ENCODE results near the gene ACBD4. TPM values are rescaled to one million over a fixed set of nuclear protein-coding genes. Genes with fewer than 3 reads are reported as not detected.

The ACBD4 gene
- total and polyA plus RNA-seq, 10 of the 15 experiments (the other 5 are each of a cell fraction or from before 2014, with no cell fraction given), result 0.20 to 13.8 (median 6.9) TPM

DNA sequence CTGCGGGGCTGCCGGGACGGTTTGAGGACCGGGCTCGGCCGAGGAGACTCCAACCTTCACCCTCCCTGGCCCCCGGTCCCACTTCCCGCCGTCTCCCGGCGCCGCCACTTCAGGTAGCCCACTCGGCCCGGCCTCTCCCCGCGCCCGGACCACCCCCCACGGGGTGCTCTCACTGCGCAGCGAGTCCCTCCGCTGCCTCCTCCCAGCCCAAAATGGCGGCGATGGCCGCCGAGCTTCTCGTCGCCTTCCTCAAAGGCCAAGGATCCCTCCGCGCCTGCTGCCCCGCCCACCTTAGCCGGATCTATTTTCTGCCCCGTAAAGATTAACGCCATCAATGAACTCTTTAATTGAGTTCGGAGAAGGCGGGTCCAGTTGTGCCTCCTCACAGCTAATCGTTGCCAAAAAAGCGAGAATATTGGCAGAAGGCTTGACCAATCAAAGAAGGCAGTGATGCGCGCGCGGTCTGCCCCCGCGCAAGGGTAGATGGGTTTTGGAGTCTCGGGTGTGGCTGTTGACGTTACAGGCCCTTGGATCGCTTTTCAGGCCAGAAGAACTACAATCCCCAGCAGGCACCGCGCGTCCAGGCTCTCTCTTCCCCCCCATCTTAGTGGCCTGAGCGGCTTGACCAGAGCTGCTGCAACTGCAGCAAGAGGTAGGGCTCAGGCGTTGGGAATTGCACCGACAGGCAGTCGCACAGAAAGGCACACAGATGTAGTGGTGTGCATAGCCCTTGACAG, 26.0 kb downstream of the ACBD4 start, which contains the start of gene HEXIM2 (continued):
- TF ChIP-seq SMAD1 (IDR thresholded peaks at IDR 0.05; ENCODE audit: low read depth, partially characterized antibody), result peak; percentile 75
- TF ChIP-seq, protein P1, sequence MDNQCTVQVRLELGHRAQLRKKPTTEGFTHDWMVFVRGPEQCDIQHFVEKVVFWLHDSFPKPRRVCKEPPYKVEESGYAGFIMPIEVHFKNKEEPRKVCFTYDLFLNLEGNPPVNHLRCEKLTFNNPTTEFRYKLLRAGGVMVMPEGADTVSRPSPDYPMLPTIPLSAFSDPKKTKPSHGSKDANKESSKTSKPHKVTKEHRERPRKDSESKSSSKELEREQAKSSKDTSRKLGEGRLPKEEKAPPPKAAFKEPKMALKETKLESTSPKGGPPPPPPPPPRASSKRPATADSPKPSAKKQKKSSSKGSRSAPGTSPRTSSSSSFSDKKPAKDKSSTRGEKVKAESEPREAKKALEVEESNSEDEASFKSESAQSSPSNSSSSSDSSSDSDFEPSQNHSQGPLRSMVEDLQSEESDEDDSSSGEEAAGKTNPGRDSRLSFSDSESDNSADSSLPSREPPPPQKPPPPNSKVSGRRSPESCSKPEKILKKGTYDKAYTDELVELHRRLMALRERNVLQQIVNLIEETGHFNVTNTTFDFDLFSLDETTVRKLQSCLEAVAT (IDR thresholded peaks at IDR 0.05), result peak; percentile 86
- TF ChIP-seq ZNF207 (IDR thresholded peaks at IDR 0.05; ENCODE audit: borderline replicate concordance), result peak; percentile 92

DNA sequence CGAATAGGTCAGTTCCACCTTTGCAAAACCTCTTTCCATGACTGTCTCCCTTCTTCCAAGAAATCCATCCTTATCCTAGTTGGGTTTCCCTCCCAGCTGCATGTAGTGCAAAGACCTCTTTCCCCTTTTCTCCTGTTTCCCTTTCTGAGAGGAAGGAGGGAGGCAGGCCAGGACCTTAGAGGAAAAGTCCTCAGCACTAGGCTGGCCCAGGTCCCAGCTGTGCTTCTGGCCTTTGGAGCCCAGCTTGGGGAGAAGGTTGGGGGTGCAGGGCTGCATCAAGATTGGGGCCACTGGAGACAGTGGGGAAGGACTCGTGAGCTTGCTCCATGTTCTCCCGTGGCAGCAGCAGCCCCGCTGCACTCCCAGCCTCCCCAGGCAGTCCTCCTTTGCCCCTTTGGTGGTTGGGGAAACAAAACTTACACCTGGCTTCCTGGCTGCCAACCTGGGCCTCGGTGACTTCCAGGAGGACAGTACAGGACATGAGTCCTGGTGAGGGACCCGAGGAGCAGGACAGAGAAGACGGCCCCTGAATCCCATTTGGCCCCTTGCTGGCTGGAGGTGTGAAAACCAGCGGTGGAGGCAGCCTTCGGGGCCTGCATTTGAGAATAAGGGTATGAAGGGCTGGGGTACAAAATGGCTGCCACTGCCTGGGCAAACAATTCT, 26.7 kb downstream of the ACBD4 start:
- Histone ChIP-seq H3K27me3 (replicated peaks in 1 of 2; ENCODE audit: control insufficient read depth in 2 of 2, insufficient read depth in 2 of 2, low read length in 1 of 2) (no peaks in the 10 kb centered on the region), H3K36me3 (ENCODE audit: control insufficient read depth in 2 of 2, insufficient read depth in 2 of 2, low read length in 1 of 2) (no peaks in the 10 kb centered on the region), H3K4me2 (ENCODE audit: control insufficient read depth, insufficient read depth) (peak overlapping the region; percentile 99), H3K4me3 (peak overlapping the region; percentile 53), H3K9me3 (replicated peaks; ENCODE audit: control insufficient read depth, insufficient read depth, low read length) (no peaks in the 10 kb centered on the region), H2AFZ (ENCODE audit: control insufficient read depth, low read depth, low read length) (peak overlapping the region; percentile 78), H3K27ac (ENCODE audit: control insufficient read depth, insufficient read depth) (peak overlapping the region; percentile 47), H3K9ac (ENCODE audit: control insufficient read depth, insufficient read depth, low read length) (peak overlapping the region; percentile 75), H3K4me1 (ENCODE audit: control insufficient read depth, insufficient read depth, low read length) (peaks cover 8% of the 10 kb centered on the region), H4K20me1 (ENCODE audit: control insufficient read depth, insufficient read depth) (no peaks in the 10 kb centered on the region), H3K79me2 (ENCODE audit: control insufficient read depth, insufficient read depth, low read length) (peaks cover 36% of the 10 kb centered on the region)
- SMC1A ChIA-PET (ENCODE audit: uncharacterized antibody, unreplicated experiment), result interaction anchor here (0.9 to 6.4 kb wide), 11 partner anchors 12 to 260 kb away, joined by 3 to 114 read pairs (median 5); partner anchors contain the start of genes ACBD4 and HEXIM1
- in situ Hi-C loops (cut with MboI), result no loop called here
- WGBS (ENCODE audit: insufficient coverage, insufficient replicate concordance, low lambda C conversion rate, missing lambda C conversion rate), result 42% methylated on average over 9 of the region's 9 CpGs
- CTCF ChIA-PET, result interaction anchor here (0.7 to 7.4 kb wide), 11 partner anchors 12 to 1939 kb away, joined by 3 to 199 read pairs (median 4); partner anchors contain the start of genes ACBD4 and HEXIM1
- intact Hi-C loops (cut with micrococcal nuclease; ENCODE audit: unreplicated experiment), result no loop called here
- RAD21 ChIA-PET (ENCODE audit: unreplicated experiment), result interaction anchor here (0.8 to 4.7 kb wide), 9 partner anchors 9 to 220 kb away, joined by 3 to 100 read pairs (median 5); partner anchors contain the start of genes ACBD4, HEXIM1 and MAP3K14
- no peak for FAIRE-seq
- POLR2A ChIA-PET, result interaction anchor here (0.6 to 6.6 kb wide), 12 partner anchors 9 to 154 kb away, joined by 3 to 239 read pairs (median 4); partner anchors contain the start of genes HEXIM1 and NMT1
- peak; percentile 87 for TF ChIP-seq YY1 (IDR thresholded peaks at IDR 0.05; ENCODE audit: low read depth, low read length)
- TF ChIP-seq, protein P2, sequence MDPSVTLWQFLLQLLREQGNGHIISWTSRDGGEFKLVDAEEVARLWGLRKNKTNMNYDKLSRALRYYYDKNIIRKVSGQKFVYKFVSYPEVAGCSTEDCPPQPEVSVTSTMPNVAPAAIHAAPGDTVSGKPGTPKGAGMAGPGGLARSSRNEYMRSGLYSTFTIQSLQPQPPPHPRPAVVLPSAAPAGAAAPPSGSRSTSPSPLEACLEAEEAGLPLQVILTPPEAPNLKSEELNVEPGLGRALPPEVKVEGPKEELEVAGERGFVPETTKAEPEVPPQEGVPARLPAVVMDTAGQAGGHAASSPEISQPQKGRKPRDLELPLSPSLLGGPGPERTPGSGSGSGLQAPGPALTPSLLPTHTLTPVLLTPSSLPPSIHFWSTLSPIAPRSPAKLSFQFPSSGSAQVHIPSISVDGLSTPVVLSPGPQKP (IDR thresholded peaks at IDR 0.05; ENCODE audit: low read depth, low read length), result 0 out of 2 replicates have a peak, but pooled peaks have one; percentile 4
- TF ChIP-seq NFYA (IDR thresholded peaks at IDR 0.05; ENCODE audit: borderline replicate concordance, low read depth, low read length), result no peak
- TF ChIP-seq HDAC2 (IDR thresholded peaks at IDR 0.05), result no peak
- peak in 1 of 2 experiments; percentile 5; a peak in 1 of 4 replicates for TF ChIP-seq IKZF2 (IDR thresholded peaks at IDR 0.05)
- TF ChIP-seq SMC3 (IDR thresholded peaks at IDR 0.05; ENCODE audit: borderline replicate concordance, low read length), result 0 out of 2 replicates have a peak, but pooled peaks have one; percentile 4
- DNase-seq (ENCODE audit: low read depth, low spot score), result no peak
- BruUV-seq (replicated peaks), result TSS peak; percentile 70
- ATAC-seq, result no peak

All from GM12878 (cell line).